Measurements from ENCODE around the gene TNIP1. TPM values are rescaled to one million over a fixed set of nuclear protein-coding genes. Genes with fewer than 3 reads are reported as not detected.

The TNIP1 gene
- total RNA-seq, 1 experiment from 2014 or later: 186 TPM

DNA sequence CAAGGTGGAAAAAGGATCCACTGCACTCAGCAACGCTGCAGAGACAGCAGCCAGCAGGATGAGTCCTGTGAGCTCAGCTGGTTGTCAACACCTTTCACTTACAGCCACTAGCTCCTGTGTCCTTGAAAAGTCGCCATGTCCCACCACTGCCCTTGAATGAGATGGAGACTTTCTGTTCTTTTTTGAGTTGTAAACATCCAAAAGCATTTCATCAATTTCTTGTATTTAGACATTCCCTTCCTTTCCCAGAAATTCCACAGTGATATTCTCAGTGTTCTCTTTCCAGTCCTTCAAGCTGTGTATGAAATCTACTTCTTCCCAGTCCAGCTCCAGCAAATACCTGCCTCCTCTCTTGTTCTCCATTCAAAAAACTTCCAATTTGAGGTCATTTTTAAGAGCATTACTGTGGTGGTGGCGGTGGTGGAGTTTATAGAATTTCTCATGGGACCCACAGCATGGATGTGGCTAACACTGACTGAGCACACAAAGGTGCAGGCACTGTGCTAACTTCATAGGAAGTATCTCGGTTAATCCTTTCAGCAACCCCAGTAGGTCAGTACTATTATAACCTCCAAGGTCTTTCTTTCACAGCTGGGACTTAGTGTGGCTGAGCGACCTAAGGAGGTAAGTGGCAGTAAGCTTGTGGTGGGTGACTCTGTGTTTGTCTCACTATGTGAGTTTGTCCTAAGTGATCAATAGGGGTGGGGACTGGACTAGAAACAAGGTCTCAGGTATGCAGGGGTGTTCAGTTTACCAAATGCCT, 75.5 kb downstream of the TNIP1 start:
- DNase-seq (ENCODE audit: low read depth): no peak

DNA sequence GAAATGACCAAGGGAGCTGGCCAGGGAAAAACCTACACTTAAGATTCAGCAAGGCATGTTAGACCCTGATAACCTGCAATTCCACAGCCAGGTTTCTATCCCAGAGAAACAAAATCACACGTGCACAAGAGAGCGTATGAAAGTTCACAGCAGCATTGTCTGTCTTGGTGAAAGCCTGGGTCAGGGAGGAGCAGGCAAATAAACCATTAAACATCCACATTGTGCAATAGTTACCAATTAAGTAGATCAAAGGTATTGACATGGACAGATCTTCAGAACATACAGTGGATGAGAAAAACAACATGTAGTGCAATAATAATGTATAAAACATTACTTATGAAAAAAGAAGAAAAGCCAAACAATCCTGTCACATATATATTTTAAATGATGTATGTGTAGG, 76.3 kb downstream of the TNIP1 start:
- no peak for DNase-seq (ENCODE audit: low read depth)

DNA sequence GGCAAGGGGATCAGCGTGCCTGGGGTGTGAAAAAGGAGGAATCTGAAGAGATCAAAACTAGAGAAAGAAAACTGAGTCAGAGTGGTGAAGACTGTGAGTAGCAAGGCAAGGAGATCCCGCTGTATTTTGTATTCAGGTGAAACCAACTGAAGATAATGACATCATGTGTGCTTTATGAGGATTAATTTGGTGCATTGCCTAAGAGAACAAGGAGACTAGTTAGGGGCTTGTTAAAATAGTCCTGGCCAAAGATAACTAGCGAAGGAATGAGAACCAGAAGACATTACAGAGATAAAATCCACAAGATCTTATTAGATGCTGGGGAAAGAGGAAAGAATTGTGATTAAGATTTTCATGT, 77.4 kb downstream of the TNIP1 start:
- DNase-seq (ENCODE audit: low read depth): no peak

DNA sequence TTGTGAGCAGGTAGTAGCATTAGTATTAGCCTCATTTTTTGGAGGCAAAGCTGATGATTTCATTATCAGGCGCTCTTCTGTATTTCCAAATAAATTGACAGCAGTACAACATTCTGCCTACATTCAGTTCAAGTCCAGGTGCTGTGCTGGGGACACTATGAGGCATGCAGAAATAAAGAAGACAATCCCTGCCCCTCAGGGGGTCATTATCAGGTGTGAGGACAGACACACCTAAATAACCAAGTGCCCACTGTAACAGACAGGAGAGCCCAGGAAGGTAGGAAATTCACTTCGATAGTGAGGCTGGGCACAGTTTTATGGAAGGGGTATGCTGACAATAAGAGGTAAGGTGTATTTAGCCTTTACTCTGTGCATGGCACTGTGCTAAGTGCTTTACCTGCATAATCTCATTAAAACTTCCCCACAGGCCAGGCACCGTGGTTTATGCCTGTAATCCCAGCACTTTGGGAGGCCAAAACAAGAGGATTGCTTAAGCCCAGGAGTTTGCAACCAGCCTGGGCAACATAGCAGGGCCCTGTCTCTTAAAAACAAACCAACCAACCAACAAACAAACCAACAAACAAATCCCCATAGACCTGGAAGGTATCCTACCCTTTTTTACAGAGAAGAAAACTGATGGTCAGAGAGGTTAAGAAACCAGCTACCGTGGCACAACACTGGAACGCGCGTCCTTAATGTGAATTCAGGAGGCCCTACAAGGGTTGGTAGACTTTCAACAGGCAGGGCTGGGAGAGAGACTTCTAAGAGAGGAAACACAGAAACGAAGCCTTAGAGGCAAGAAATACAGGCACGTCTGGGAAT, 77.9 kb downstream of the TNIP1 start:
- no peak for DNase-seq (ENCODE audit: low read depth)

- DNase-seq (ENCODE audit: low read depth): peak; percentile 45
Observed at GRCh38 chr5:151002250-151002649, 78.6 kb downstream of the TNIP1 start.

GRCh38 chr5:151001436-151001835, 79.4 kb downstream of the TNIP1 start:
- no peak for DNase-seq (ENCODE audit: low read depth)

DNA sequence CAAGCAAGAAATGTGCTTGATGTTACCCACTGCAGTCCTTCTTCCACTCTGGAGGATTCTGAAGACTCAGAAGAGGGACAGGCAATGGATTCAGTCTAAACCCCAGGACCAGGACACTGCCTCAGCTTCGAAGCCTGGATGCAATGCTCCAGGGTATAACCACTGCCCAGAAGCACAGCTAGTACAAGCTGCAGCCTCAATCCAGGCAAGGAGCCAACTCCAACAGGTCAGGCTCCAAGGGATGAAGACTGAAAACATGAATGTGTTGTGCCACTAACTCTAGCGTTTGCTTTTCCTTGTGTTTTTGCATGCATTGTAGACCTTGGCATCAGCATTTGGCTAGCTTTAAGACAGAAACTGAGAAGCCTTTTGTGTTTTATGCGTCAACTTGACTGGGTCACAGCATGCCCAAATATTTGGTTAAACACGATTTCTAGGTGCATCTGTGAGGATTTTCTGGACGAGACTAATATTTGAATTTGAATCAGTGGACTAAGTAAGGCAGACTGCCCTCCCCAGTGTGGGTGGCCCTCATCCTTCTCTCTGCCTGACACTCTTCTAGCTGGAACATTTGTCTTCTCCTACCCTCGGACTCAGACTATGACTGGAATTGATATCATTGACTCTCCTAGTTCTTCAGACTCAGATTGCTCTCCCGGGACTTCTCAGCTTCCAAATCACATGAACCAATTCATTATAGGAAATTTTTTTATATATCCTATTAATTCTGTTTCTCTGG, 81.0 kb downstream of the TNIP1 start:
- peak; percentile 28 for DNase-seq (ENCODE audit: low read depth)

- DNase-seq (ENCODE audit: low read depth): no peak
Observed at GRCh38 chr5:150993826-150994412, 86.9 kb downstream of the TNIP1 start.

- no peak for DNase-seq (ENCODE audit: low read depth)
Observed at GRCh38 chr5:150993422-150993821, 87.4 kb downstream of the TNIP1 start.

- no peak for DNase-seq (ENCODE audit: low read depth)
Observed at GRCh38 chr5:150992705-150993104, 88.1 kb downstream of the TNIP1 start.

DNA sequence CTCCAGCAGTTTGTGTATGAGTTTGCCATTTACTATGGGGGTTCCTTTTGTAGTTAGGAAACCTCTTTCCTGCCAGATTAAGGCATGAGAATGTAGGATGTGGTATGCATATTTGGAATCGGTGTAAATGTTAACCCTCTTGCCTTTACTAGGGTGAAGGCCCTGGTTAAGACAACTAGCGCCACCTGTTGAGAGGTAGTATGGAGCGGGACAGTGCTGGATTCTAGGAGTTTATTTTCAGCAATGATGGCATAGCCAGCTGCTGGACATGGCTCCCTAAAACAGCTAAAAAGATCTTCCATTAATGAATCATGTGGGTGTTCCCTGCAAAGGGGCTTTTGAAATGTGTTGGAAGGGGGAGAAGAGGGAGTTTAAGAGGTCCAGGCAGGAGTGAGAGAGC, 91.1 kb downstream of the TNIP1 start:
- peak; percentile 12 for DNase-seq (ENCODE audit: low read depth)

- no peak for DNase-seq (ENCODE audit: low read depth)
Observed at GRCh38 chr5:150987746-150988145, 93.1 kb downstream of the TNIP1 start.

Other genes starting within 250 kb of the TNIP1 start
- 0.57 TPM in 1 of 2 replicates, not detected in the other for gene IRGM, start 234.5 kb downstream of the TNIP1 start, total RNA-seq (2014; rRNA removed)
- 6.6 and 7.2 TPM in 2 replicates for gene ZNF300, start 176.1 kb downstream of the TNIP1 start, total RNA-seq (2014; rRNA removed)
- gene GPX3, start 60.4 kb downstream of the TNIP1 start, total RNA-seq (2014; rRNA removed): 1.0 and 7.3 TPM in 2 replicates
- 777 and 795 TPM in 2 replicates for gene ANXA6, start 76.7 kb upstream of the TNIP1 start, total RNA-seq (2014; rRNA removed)
- gene CCDC69, start 143.1 kb upstream of the TNIP1 start, total RNA-seq (2014; rRNA removed): 0.13 and 0.29 TPM in 2 replicates
- 27.8 and 29.6 TPM in 2 replicates for gene GM2A, start 172.2 kb upstream of the TNIP1 start, total RNA-seq (2014; rRNA removed)
- not detected in 2 replicates for gene SLC36A3, start 222.7 kb upstream of the TNIP1 start, total RNA-seq (2014; rRNA removed)

Measured in LHCN-M2 (cell line).